HFF-Myc (cell line): ENCODE results near the gene TRPT1.

Experiments used
- DNase-seq: peaks from one replicate; pipeline ENCODE4 v3.0.0-alpha.2; 2011; ENCODE audit warnings: low read depth; ENCODE audit errors: extremely low read depth
- H3K4me3 ChIP-seq: replicated peaks from 2 replicates; pipeline ENCODE4 v1.5.1; 2011; ENCODE audit warnings: low read depth, mild to moderate bottlenecking, control low read depth, low read length
- TF ChIP-seq, protein P1 (sequence below): IDR thresholded peaks from 2 replicates; pipeline ENCODE4 v1.5.1; 2012; ENCODE audit warnings: mild to moderate bottlenecking, low read depth, low read length, control low read depth; ENCODE audit errors: missing control alignments

The TRPT1 gene

GRCh38 chr11:64244107-64244506 is 18.1 kb upstream of the TRPT1 start:
- TF ChIP-seq, protein P1, sequence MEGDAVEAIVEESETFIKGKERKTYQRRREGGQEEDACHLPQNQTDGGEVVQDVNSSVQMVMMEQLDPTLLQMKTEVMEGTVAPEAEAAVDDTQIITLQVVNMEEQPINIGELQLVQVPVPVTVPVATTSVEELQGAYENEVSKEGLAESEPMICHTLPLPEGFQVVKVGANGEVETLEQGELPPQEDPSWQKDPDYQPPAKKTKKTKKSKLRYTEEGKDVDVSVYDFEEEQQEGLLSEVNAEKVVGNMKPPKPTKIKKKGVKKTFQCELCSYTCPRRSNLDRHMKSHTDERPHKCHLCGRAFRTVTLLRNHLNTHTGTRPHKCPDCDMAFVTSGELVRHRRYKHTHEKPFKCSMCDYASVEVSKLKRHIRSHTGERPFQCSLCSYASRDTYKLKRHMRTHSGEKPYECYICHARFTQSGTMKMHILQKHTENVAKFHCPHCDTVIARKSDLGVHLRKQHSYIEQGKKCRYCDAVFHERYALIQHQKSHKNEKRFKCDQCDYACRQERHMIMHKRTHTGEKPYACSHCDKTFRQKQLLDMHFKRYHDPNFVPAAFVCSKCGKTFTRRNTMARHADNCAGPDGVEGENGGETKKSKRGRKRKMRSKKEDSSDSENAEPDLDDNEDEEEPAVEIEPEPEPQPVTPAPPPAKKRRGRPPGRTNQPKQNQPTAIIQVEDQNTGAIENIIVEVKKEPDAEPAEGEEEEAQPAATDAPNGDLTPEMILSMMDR: no peak
- peak overlapping the region; percentile 99; the same call in 1 of the 2 replicates for H3K4me3 ChIP-seq
- DNase-seq: no peak

DNA sequence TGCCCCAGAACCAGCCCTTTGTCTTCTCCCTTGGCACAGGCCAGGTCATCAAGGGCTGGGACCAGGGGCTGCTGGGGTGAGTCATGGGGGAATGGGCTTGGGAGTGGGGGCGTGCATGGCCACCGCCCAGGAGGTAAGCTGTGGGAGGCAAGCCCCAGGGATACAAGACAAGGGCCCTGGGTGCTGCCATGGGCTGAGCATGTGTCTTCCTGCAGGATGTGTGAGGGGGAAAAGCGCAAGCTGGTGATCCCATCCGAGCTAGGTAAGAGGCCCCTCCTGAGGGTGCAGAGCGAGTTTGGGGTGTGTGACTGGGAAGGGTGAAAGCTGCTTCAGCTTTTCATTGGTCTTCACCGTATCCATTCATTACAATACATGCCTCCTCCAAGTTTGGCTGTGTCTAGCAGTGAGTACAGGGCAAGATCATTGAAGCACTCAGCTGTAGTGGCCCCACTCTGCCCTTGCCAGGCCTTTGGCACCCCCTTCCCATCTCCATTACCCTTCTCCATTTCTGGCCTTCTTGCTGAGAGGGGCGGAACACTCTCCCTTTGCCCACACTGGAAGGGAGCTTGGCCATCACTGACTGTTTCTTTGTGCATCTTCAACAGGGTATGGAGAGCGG is 17.4 kb upstream of the TRPT1 start:
- peak overlapping the region; percentile 80; the same call in 1 of the 2 replicates for H3K4me3 ChIP-seq
- no peak for DNase-seq
- TF ChIP-seq, protein P1: no peak

GRCh38 chr11:64241491-64242374 is 15.7 kb upstream of the TRPT1 start:
- peak overlapping the region; percentile 80 for H3K4me3 ChIP-seq
- TF ChIP-seq, protein P1: no peak
- peak; percentile 96 for DNase-seq

DNA sequence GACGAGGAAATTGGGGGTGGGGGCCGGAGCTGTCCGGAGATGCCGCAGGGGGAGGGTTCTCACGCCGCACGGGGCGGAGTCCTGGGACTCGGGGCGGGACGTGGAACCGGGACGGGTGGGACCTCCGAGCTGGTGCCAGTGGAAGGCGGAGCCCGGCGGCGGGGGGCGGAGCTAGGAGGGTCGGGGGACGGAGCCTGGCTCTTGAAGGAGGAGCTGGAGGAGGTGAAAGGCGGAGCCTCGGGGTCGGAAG is 15.2 kb upstream of the TRPT1 start:
- DNase-seq: no peak
- peak overlapping the region; percentile 80 for H3K4me3 ChIP-seq
- TF ChIP-seq, protein P1: no peak

GRCh38 chr11:64240435-64241240 is 14.7 kb upstream of the TRPT1 start, which contains the start of gene FKBP2:
Gene FKBP2 (plus strand): TSS chr11:64241095. CDS start chr11:64242388, 1,293 bp downstream.
- peak; percentile 81 for DNase-seq
- peak within 1 kb of the TSS; percentile 80 for H3K4me3 ChIP-seq
- TF ChIP-seq, protein P1: no peak

DNA sequence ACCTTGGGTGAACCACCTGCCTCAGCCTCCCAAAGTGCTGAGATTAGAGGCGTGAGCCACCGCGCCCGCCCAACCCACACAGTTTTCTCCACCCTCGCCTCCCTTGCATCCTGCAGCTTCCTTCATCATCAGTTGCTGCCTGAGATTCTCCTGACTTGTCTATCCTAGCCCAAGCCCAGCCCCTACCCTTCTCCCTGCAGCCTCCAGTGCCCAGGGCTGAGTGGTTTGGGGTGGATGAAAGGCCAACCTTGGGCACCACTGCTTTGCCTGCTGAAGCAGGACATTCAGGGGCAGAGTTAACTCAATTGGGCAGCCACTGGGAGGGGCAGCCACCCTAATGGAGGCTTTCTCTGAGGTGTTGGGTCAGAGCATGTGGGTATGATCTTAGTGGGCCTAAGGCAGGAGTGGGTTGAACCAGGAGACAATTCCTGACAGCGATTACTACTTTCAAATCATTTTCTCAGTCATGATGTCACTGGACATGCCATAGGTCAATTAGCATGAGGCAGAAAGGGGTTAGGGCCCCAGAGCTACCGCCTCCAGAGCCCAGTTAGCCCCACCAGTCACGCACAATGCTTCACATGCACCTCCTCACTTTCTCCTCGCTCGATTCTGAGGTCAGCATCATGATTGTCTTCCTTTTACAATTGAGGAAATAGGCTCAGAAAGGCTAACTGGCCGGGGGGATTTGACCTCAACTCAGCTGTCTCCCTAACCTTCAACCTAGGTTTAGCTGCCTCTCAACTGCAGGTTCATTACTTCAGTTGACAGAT is 13.9 kb upstream of the TRPT1 start:
- peak overlapping the region; percentile 80 for H3K4me3 ChIP-seq
- TF ChIP-seq, protein P1: no peak
- DNase-seq: no peak
